WTC11 (cell line): Measurements from ENCODE around the gene IDH3B. TPM values are rescaled to one million over a fixed set of nuclear protein-coding genes. Genes with fewer than 3 reads are reported as not detected.

Experiments used
- ATAC-seq: fragments of 200-7000 bp; cut with Tn5 transposase; 2 replicates; pipeline ENCODE4 v1.10.0; 2021; ENCODE audit warnings: mild to moderate bottlenecking, moderate library complexity
- CTCF ChIA-PET: fragments of 300-600 bp; sonication (Branson Sonifier 250); formaldehyde crosslinking; loops from one replicate; lab custom pipeline; 2021; ENCODE audit warnings: antibody characterized with exemption; lab: Charles Lee
- POLR2A ChIA-PET: fragments of 350-600 bp; sonication (Branson Sonifier 250); formaldehyde crosslinking; loops from one replicate; lab custom pipeline; 2021; ENCODE audit warnings: antibody characterized with exemption; lab: Charles Lee
- DNase-seq: peaks from one replicate; pipeline ENCODE4 v3.0.0; 2021; ENCODE audit warnings: low spot score
- H3K27ac Mint-ChIP-seq: 2 replicates; pipeline ENCODE4 v1.8.0; 2021; ENCODE audit warnings: mixed read lengths
- H3K27me3 Mint-ChIP-seq: 2 replicates; pipeline ENCODE4 v1.8.0; 2021; ENCODE audit warnings: low read depth, mild to moderate bottlenecking, moderate library complexity, mixed read lengths
- H3K36me3 Mint-ChIP-seq: 2 replicates; pipeline ENCODE4 v1.8.0; 2021; ENCODE audit warnings: mixed read lengths
- H3K4me1 Mint-ChIP-seq: 2 replicates; pipeline ENCODE4 v1.8.0; 2022; ENCODE audit warnings: mixed read lengths
- H3K4me3 Mint-ChIP-seq: 2 replicates; pipeline ENCODE4 v1.8.0; 2021; ENCODE audit warnings: mild to moderate bottlenecking, moderate library complexity, mixed read lengths
- H3K9me3 Mint-ChIP-seq: 2 replicates; pipeline ENCODE4 v1.8.0; 2021; ENCODE audit warnings: mixed read lengths
- ARID4B ChIP-seq: sonication (generic); formaldehyde crosslinking; IDR thresholded peaks from 2 replicates; pipeline ENCODE4 v1.8.0; 2023; ENCODE audit warnings: missing genetic modification reagents, mild to moderate bottlenecking, borderline replicate concordance
- ATF6 ChIP-seq: sonication (generic); formaldehyde crosslinking; IDR thresholded peaks from 2 replicates; pipeline ENCODE4 v1.8.1; 2023; ENCODE audit warnings: mild to moderate bottlenecking, missing genetic modification reagents
- CREM ChIP-seq: sonication (generic); formaldehyde crosslinking; IDR thresholded peaks from 2 replicates; pipeline ENCODE4 v1.8.1; 2022; ENCODE audit warnings: mild to moderate bottlenecking, missing genetic modification reagents, moderate library complexity
- ETV6 ChIP-seq: sonication (generic); formaldehyde crosslinking; IDR thresholded peaks from 2 replicates; pipeline ENCODE4 v1.8.1; 2022; ENCODE audit warnings: mild to moderate bottlenecking, missing genetic modification reagents
- FOXJ3 ChIP-seq: sonication (generic); formaldehyde crosslinking; IDR thresholded peaks from 2 replicates; pipeline ENCODE4 v1.9.0; 2021; ENCODE audit warnings: missing genetic modification reagents, mild to moderate bottlenecking, borderline replicate concordance
- GRHL2 ChIP-seq: fragments of 250-450 bp; sonication (Bioruptor Pico); IDR thresholded peaks from 2 replicates; pipeline ENCODE4 v1.8.0; 2022; ENCODE audit warnings: mild to moderate bottlenecking, moderate library complexity; ENCODE audit not compliant: insufficient replicate concordance, severe bottlenecking
- IRF2 ChIP-seq: sonication (generic); formaldehyde crosslinking; IDR thresholded peaks from 2 replicates; pipeline ENCODE4 v1.8.0; 2022; ENCODE audit warnings: low read depth, missing genetic modification reagents, borderline replicate concordance
- JAZF1 ChIP-seq: fragments of 250-450 bp; sonication (Bioruptor Pico); IDR thresholded peaks from 2 replicates; pipeline ENCODE4 v1.9.0; 2021; ENCODE audit warnings: moderate library complexity, mild to moderate bottlenecking, inconsistent platforms
- JUN ChIP-seq: sonication (generic); formaldehyde crosslinking; IDR thresholded peaks from 2 replicates; pipeline ENCODE4 v1.8.0; 2023; ENCODE audit warnings: mild to moderate bottlenecking, missing genetic modification reagents
- MYBL2 ChIP-seq: sonication (generic); formaldehyde crosslinking; IDR thresholded peaks from 2 replicates; pipeline ENCODE4 v1.8.1; 2023; ENCODE audit warnings: mild to moderate bottlenecking, moderate library complexity, missing genetic modification reagents
- NR2C2 ChIP-seq: sonication (generic); formaldehyde crosslinking; IDR thresholded peaks from 2 replicates; pipeline ENCODE4 v1.8.0; 2022; ENCODE audit warnings: mild to moderate bottlenecking, missing genetic modification reagents
- PRRX2 ChIP-seq: fragments of 250-450 bp; sonication (Bioruptor Pico); IDR thresholded peaks from 2 replicates; pipeline ENCODE4 v1.8.0; 2021; ENCODE audit warnings: mild to moderate bottlenecking
- TEAD1 ChIP-seq: sonication (generic); formaldehyde crosslinking; IDR thresholded peaks from 2 replicates; pipeline ENCODE4 v1.8.0; 2022; ENCODE audit warnings: mild to moderate bottlenecking, missing genetic modification reagents
- TEAD4 ChIP-seq: sonication (generic); formaldehyde crosslinking; IDR thresholded peaks from 2 replicates; pipeline ENCODE4 v1.8.0; 2022; ENCODE audit warnings: mild to moderate bottlenecking, missing genetic modification reagents
- ZMAT4 ChIP-seq: fragments of 250-450 bp; sonication (Bioruptor Pico); IDR thresholded peaks from 2 replicates; pipeline ENCODE4 v1.9.0; 2021; ENCODE audit warnings: mild to moderate bottlenecking
- ZNF263 ChIP-seq: sonication (generic); formaldehyde crosslinking; IDR thresholded peaks from 2 replicates; pipeline ENCODE4 v1.8.1; 2022; ENCODE audit warnings: low read depth, mild to moderate bottlenecking, moderate library complexity, missing genetic modification reagents
- ZNF281 ChIP-seq: sonication (generic); formaldehyde crosslinking; IDR thresholded peaks from 2 replicates; pipeline ENCODE4 v1.8.0; 2023; ENCODE audit warnings: mild to moderate bottlenecking, missing genetic modification reagents
- ZNF317 ChIP-seq: sonication (generic); formaldehyde crosslinking; IDR thresholded peaks from 2 replicates; pipeline ENCODE4 v1.8.1; 2023; ENCODE audit warnings: low read depth, mild to moderate bottlenecking, moderate library complexity, missing genetic modification reagents, borderline replicate concordance
- ZNF671 ChIP-seq: fragments of 250-450 bp; sonication (Bioruptor Pico); IDR thresholded peaks from 2 replicates; pipeline ENCODE4 v1.8.0; 2021; ENCODE audit warnings: mild to moderate bottlenecking
- total RNA-seq: library from RNA; stranded (reverse); gene quantifications from 3 replicates; pipeline ENCODE4 v1.2.3, GENCODE V29; 2021

The IDH3B gene
- total RNA-seq, 1 experiment from 2014 or later: 136 TPM

- TF ChIP-seq IRF2 (CRISPR knock-in tag): no peak
- TF ChIP-seq ZNF263 (CRISPR knock-in tag): no peak
- no peak for TF ChIP-seq ARID4B (CRISPR knock-in tag)
- TF ChIP-seq GRHL2 (CRISPR knock-in tag): no peak
- no peak for TF ChIP-seq TEAD4 (CRISPR knock-in tag)
- no peak for TF ChIP-seq ZNF671 (CRISPR knock-in tag)
Measured at GRCh38 chr20:2618815-2619214, 45.2 kb downstream of the IDH3B start (continued).

- CTCF ChIA-PET: no interaction called here
- no peak for ATAC-seq
Measured at GRCh38 chr20:2617099-2617714, 46.8 kb downstream of the IDH3B start.

More at GRCh38 chr20:2617099-2617714, 46.8 kb downstream of the IDH3B start:
- peaks cover 8% of the 10 kb centered on the region; the same call in 1 of the 2 replicates for H3K9me3 Mint-ChIP-seq
- no peak overlapping the region for H3K4me3 Mint-ChIP-seq
- POLR2A ChIA-PET: no interaction called here
- H3K36me3 Mint-ChIP-seq: no peaks in the 10 kb centered on the region
- peaks cover 33% of the 10 kb centered on the region for H3K27me3 Mint-ChIP-seq
- no peaks in the 10 kb centered on the region for H3K4me1 Mint-ChIP-seq
- no peak for DNase-seq
- H3K27ac Mint-ChIP-seq: no peak overlapping the region
- TF ChIP-seq MYBL2 (CRISPR knock-in tag) (no peak), TEAD1 (CRISPR knock-in tag) (no peak), FOXJ3 (no peak), JUN (CRISPR knock-in tag) (no peak), PRRX2 (CRISPR knock-in tag) (no peak), ETV6 (no peak), ATF6 (CRISPR knock-in tag) (no peak), JAZF1 (CRISPR knock-in tag) (no peak), NR2C2 (no peak), ZNF317 (no peak), ZNF281 (CRISPR knock-in tag) (no peak), ZMAT4 (no peak), CREM (CRISPR knock-in tag) (no peak)
